HEK293 (cell line): ENCODE results near the gene MPZL3.

Experiments used
- CTCF ChIA-PET: fragments of 350-600 bp; formaldehyde crosslinking; extraction: SDS; loops from one replicate; lab custom pipeline; 2021; ENCODE audit warnings: antibody characterized with exemption; lab: Yijun Ruan, JAX
- POLR2A ChIA-PET: fragments of 300-600 bp; formaldehyde crosslinking; extraction: SDS; loops from one replicate; lab custom pipeline; 2020; ENCODE audit warnings: antibody characterized with exemption, inconsistent platforms; lab: Yijun Ruan, JAX
- H3K27ac ChIP-seq: fragments of 200-500 bp; sonication (Bioruptor generic); 2 replicates; pipeline ENCODE4 v1.5.1; 2014; ENCODE audit warnings: low read depth, low read length, control low read depth, inconsistent platforms; ENCODE audit errors: extremely low read depth
- H3K36me3 ChIP-seq, 2 experiments: fragments of 200-500 bp in 1 of 2; sonication (Bioruptor generic) in 1 of 2; 1 replicate in 1 of 2; 2 replicates in 1 of 2; pipeline ENCODE4 v1.5.1; 2014 to 2017; ENCODE audit warnings: inconsistent platforms in 2 of 2, low read length in 2 of 2; ENCODE audit not compliant: control insufficient read depth in 2 of 2, insufficient read depth in 1 of 2
- H3K4me1 ChIP-seq: fragments of 200-500 bp; sonication (Bioruptor generic); 2 replicates; pipeline ENCODE4 v1.5.1; 2014; ENCODE audit warnings: mild to moderate bottlenecking, low read length, inconsistent platforms; ENCODE audit not compliant: control insufficient read depth, insufficient read depth
- H3K4me3 ChIP-seq: 2 replicates; pipeline ENCODE4 v1.5.1; 2011; ENCODE audit warnings: low read depth, mild to moderate bottlenecking, control low read depth, low read length, moderate library complexity
- H3K9me3 ChIP-seq: fragments of 200-500 bp; sonication (Bioruptor generic); 2 replicates; pipeline ENCODE4 v1.5.1; 2014; ENCODE audit warnings: low read depth, low read length, inconsistent platforms; ENCODE audit not compliant: control insufficient read depth, insufficient read depth
- PRDM2 ChIP-seq: fragments of 450-650 bp; formaldehyde crosslinking; IDR thresholded peaks from 2 replicates; pipeline ENCODE4 v1.5.1; 2016; ENCODE audit warnings: missing biosample characterization, missing genetic modification characterization, borderline replicate concordance
- YY1 ChIP-seq: fragments of 450-650 bp; formaldehyde crosslinking; IDR thresholded peaks from 2 replicates; pipeline ENCODE4 v1.5.1; 2018; ENCODE audit warnings: missing biosample characterization, missing genetic modification characterization
- ZNF155 ChIP-seq: fragments of 450-650 bp; formaldehyde crosslinking; IDR thresholded peaks from 2 replicates; pipeline ENCODE4 v1.5.1; 2016; ENCODE audit warnings: missing biosample characterization, missing genetic modification characterization
- ZNF248 ChIP-seq: fragments of 450-650 bp; formaldehyde crosslinking; IDR thresholded peaks from 2 replicates; pipeline ENCODE4 v1.5.1; 2017; ENCODE audit warnings: missing biosample characterization, missing genetic modification characterization
- ZNF426 ChIP-seq: fragments of 450-650 bp; formaldehyde crosslinking; IDR thresholded peaks from 2 replicates; pipeline ENCODE4 v1.5.1; 2017; ENCODE audit warnings: missing biosample characterization, missing genetic modification characterization, mild to moderate bottlenecking, inconsistent platforms, moderate library complexity
- ZNF449 ChIP-seq: fragments of 450-650 bp; formaldehyde crosslinking; IDR thresholded peaks from 2 replicates; pipeline ENCODE4 v1.5.1; 2017; ENCODE audit warnings: missing biosample characterization, mild to moderate bottlenecking, missing genetic modification characterization, moderate library complexity
- ZNF529 ChIP-seq: fragments of 450-650 bp; formaldehyde crosslinking; IDR thresholded peaks from 2 replicates; pipeline ENCODE4 v1.5.1; 2017; ENCODE audit warnings: missing genetic modification characterization, missing biosample characterization; ENCODE audit not compliant: insufficient replicate concordance
- ZNF571 ChIP-seq: fragments of 450-650 bp; formaldehyde crosslinking; IDR thresholded peaks from 2 replicates; pipeline ENCODE4 v1.5.0; 2017; ENCODE audit warnings: missing biosample characterization, missing genetic modification characterization
- ZNF624 ChIP-seq: fragments of 450-650 bp; formaldehyde crosslinking; IDR thresholded peaks from 2 replicates; pipeline ENCODE4 v1.5.1; 2017; ENCODE audit warnings: missing biosample characterization, missing genetic modification characterization
- ZNF76 ChIP-seq: fragments of 450-650 bp; formaldehyde crosslinking; IDR thresholded peaks from 2 replicates; pipeline ENCODE4; 2016; ENCODE audit warnings: low read depth, missing biosample characterization, missing genetic modification characterization, borderline replicate concordance
- ZNF792 ChIP-seq: fragments of 450-650 bp; formaldehyde crosslinking; IDR thresholded peaks from 2 replicates; pipeline ENCODE4 v1.5.1; 2016; ENCODE audit warnings: missing biosample characterization, missing genetic modification characterization
- ZSCAN5A ChIP-seq: fragments of 450-650 bp; formaldehyde crosslinking; IDR thresholded peaks from 2 replicates; pipeline ENCODE4 v1.5.1; 2016; ENCODE audit warnings: missing biosample characterization, missing genetic modification characterization
- TF ChIP-seq, protein P1 (sequence below): fragments of 450-650 bp; formaldehyde crosslinking; IDR thresholded peaks from 2 replicates; pipeline ENCODE4 v1.5.1; 2016; ENCODE audit warnings: missing biosample characterization, missing genetic modification characterization
- TF ChIP-seq, protein P2 (sequence below): fragments of 450-650 bp; formaldehyde crosslinking; IDR thresholded peaks from 2 replicates; pipeline ENCODE4 v1.5.1; 2016; ENCODE audit warnings: missing biosample characterization, missing genetic modification characterization

The MPZL3 gene

GRCh38 chr11:118263695-118264568 is 11.8 kb upstream of the MPZL3 start, which contains the start of gene MPZL2 (continued):
- TF ChIP-seq ZSCAN5A (tag by site-specific recombination) = no peak
- TF ChIP-seq ZNF624 (tag by site-specific recombination) = no peak
- TF ChIP-seq ZNF248 (tag by site-specific recombination) = no peak
- TF ChIP-seq ZNF529 (tag by site-specific recombination) = no peak

- no peak for TF ChIP-seq PRDM2
- no peak for TF ChIP-seq ZNF571 (tag by site-specific recombination)
- TF ChIP-seq, protein P1, sequence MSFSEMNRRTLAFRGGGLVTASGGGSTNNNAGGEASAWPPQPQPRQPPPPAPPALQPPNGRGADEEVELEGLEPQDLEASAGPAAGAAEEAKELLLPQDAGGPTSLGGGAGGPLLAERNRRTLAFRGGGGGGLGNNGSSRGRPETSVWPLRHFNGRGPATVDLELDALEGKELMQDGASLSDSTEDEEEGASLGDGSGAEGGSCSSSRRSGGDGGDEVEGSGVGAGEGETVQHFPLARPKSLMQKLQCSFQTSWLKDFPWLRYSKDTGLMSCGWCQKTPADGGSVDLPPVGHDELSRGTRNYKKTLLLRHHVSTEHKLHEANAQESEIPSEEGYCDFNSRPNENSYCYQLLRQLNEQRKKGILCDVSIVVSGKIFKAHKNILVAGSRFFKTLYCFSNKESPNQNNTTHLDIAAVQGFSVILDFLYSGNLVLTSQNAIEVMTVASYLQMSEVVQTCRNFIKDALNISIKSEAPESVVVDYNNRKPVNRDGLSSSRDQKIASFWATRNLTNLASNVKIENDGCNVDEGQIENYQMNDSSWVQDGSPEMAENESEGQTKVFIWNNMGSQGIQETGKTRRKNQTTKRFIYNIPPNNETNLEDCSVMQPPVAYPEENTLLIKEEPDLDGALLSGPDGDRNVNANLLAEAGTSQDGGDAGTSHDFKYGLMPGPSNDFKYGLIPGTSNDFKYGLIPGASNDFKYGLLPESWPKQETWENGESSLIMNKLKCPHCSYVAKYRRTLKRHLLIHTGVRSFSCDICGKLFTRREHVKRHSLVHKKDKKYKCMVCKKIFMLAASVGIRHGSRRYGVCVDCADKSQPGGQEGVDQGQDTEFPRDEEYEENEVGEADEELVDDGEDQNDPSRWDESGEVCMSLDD (tag by site-specific recombination) = no peak
- TF ChIP-seq YY1 (tag by site-specific recombination) = no peak
- TF ChIP-seq, protein P2, sequence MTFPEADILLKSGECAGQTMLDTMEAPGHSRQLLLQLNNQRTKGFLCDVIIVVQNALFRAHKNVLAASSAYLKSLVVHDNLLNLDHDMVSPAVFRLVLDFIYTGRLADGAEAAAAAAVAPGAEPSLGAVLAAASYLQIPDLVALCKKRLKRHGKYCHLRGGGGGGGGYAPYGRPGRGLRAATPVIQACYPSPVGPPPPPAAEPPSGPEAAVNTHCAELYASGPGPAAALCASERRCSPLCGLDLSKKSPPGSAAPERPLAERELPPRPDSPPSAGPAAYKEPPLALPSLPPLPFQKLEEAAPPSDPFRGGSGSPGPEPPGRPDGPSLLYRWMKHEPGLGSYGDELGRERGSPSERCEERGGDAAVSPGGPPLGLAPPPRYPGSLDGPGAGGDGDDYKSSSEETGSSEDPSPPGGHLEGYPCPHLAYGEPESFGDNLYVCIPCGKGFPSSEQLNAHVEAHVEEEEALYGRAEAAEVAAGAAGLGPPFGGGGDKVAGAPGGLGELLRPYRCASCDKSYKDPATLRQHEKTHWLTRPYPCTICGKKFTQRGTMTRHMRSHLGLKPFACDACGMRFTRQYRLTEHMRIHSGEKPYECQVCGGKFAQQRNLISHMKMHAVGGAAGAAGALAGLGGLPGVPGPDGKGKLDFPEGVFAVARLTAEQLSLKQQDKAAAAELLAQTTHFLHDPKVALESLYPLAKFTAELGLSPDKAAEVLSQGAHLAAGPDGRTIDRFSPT (tag by site-specific recombination) = no peak
- no peak for TF ChIP-seq ZNF792 (tag by site-specific recombination)
- TF ChIP-seq ZNF76 = no peak
- no peak for TF ChIP-seq ZNF248 (tag by site-specific recombination)
- TF ChIP-seq ZNF426 = no peak
- no peak for TF ChIP-seq ZSCAN5A (tag by site-specific recombination)
- no peak for TF ChIP-seq ZNF449
- TF ChIP-seq ZNF155 (tag by site-specific recombination) = no peak
- Histone ChIP-seq H3K36me3 (no peaks in the 10 kb centered on the region), H3K27ac (no peak overlapping the region), H3K9me3 (no peaks in the 10 kb centered on the region), H3K4me1 (no peaks in the 10 kb centered on the region), H3K4me3 (no peak overlapping the region)
- POLR2A ChIA-PET = interaction anchor here (1.0 kb wide), 1 partner anchor 18 kb away, joined by 3 read pairs; no protein-coding TSS in a partner anchor
- CTCF ChIA-PET = interaction anchor here (1.1 to 1.4 kb wide), 2 partner anchors 20 to 88 kb away, joined by 4 read pairs; no protein-coding TSS in a partner anchor
Measured at GRCh38 chr11:118263112-118263511, 10.9 kb upstream of the MPZL3 start.
